GM12864 (cell line): ENCODE data around the gene INA.

Source experiments
- DNase-seq: peaks from one replicate; pipeline ENCODE4 v3.0.0-alpha.2; 2011; ENCODE audit warnings: low read depth
- H3K4me3 ChIP-seq: 2 replicates; pipeline ENCODE4 v1.5.1; 2011; ENCODE audit warnings: mild to moderate bottlenecking, low read depth, low read length, control low read depth
- CTCF ChIP-seq: IDR thresholded peaks from 2 replicates; pipeline ENCODE4 v1.5.1; 2011; ENCODE audit warnings: low read depth, mild to moderate bottlenecking, moderate library complexity, low read length, control low read depth, inconsistent platforms; ENCODE audit errors: missing control alignments

INA gene

GRCh38 chr10:103281753-103282152, 4.8 kb downstream of the INA start:
- DNase-seq, result no peak
- no peak for TF ChIP-seq CTCF
- no peak overlapping the region for H3K4me3 ChIP-seq

- no peak for DNase-seq
- TF ChIP-seq CTCF, result no peak
- no peak overlapping the region for H3K4me3 ChIP-seq
These were observed 6.0 kb downstream of the INA start for GRCh38 chr10:103282961-103283360.

- DNase-seq, result no peak
- no peak for TF ChIP-seq CTCF
- no peak overlapping the region for H3K4me3 ChIP-seq
These were observed 7.2 kb downstream of the INA start for GRCh38 chr10:103284170-103284569.

- TF ChIP-seq CTCF, result no peak
- no peak overlapping the region for H3K4me3 ChIP-seq
- DNase-seq, result no peak
These were observed 11.1 kb downstream of the INA start for GRCh38 chr10:103287992-103288391.

DNA sequence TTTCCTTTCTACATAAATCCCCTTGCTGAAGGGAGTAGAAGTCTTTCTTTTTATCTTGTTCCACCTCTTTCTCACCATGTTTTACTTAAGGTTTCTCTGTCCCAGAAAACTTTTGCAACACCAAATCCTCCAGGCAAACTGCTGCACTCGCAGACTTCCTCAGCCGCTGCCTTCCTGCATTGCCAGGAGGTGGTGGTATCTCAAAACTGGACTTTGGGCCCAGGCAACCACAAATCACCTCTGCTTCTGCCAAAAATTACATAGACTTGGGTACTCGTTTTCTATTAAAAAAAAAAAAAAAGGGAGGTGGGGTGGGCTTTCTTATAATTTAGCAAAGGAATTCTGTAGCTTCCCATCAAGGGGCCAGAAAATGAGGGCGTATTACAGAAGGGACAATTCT, 14.7 kb downstream of the INA start:
- no peak for TF ChIP-seq CTCF
- H3K4me3 ChIP-seq, result no peak overlapping the region
- no peak for DNase-seq

DNA sequence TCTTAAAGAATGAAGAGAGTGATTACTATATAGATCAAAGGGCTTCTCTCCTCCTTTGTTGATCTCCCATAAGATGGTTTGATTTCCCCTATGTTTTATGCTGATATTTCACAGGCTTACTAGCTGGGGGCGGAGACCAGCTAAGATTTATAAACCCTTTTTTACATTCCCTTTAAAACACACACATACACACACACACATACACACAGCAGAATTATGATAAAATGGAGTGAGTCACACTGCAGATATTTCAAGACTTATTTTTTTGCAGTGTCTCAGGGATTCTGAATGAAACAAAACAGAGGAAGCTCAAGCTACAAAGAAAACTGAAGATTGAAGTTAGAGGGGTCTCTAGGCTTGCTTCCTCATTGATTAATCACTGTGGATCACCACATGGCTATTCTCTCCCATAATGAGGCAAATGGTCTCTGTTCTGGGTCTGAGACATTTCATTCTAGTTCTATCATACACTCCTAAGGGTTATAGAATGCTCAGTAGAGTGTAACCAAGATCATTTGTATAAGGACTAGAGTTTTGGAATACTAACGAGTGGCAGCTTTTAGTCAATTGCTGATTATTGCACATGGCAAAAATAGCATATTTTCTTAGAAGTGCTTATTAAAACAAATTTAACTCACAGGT, 18.6 kb downstream of the INA start:
- no peak for DNase-seq
- H3K4me3 ChIP-seq, result no peak overlapping the region
- no peak for TF ChIP-seq CTCF

DNA sequence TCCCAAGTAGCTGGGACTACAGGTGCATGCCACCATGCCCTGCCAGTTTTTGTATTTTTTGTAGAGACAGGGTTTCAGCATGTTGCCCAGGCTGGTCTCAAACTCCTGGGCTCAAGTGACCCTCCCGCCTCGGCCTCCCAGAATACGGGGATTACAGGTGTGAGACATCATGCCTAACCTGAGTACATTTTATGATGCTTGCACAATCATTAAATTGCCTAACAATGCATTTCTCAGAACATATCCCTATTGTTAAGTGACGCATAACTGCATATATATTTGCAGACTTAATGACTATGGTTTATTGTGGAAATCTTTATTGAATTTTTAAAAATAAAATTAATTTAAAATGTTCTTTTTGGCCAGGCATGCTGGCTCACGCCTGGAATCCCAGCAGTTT, 30.7 kb downstream of the INA start:
- no peak for DNase-seq
- no peak overlapping the region for H3K4me3 ChIP-seq

More for the DNA sequence above, 30.7 kb downstream of the INA start:
- TF ChIP-seq CTCF, result no peak
